WTC11 (cell line): ENCODE data around the gene DRD1. TPM values are rescaled to one million over a fixed set of nuclear protein-coding genes. Genes with fewer than 3 reads are reported as not detected.

Experiments
- ATAC-seq: fragments of 200-7000 bp; cut with Tn5 transposase; 2 replicates; pipeline ENCODE4 v1.10.0; 2021; ENCODE audit warnings: mild to moderate bottlenecking, moderate library complexity
- CTCF ChIA-PET: fragments of 300-600 bp; sonication (Branson Sonifier 250); formaldehyde crosslinking; loops from one replicate; lab custom pipeline; 2021; ENCODE audit warnings: antibody characterized with exemption; lab: Charles Lee
- POLR2A ChIA-PET: fragments of 350-600 bp; sonication (Branson Sonifier 250); formaldehyde crosslinking; loops from one replicate; lab custom pipeline; 2021; ENCODE audit warnings: antibody characterized with exemption; lab: Charles Lee
- DNase-seq: peaks from one replicate; pipeline ENCODE4 v3.0.0; 2021; ENCODE audit warnings: low spot score
- H3K27ac Mint-ChIP-seq: 2 replicates; pipeline ENCODE4 v1.8.0; 2021; ENCODE audit warnings: mixed read lengths
- H3K27me3 Mint-ChIP-seq: 2 replicates; pipeline ENCODE4 v1.8.0; 2021; ENCODE audit warnings: low read depth, mild to moderate bottlenecking, moderate library complexity, mixed read lengths
- H3K36me3 Mint-ChIP-seq: 2 replicates; pipeline ENCODE4 v1.8.0; 2021; ENCODE audit warnings: mixed read lengths
- H3K4me1 Mint-ChIP-seq: 2 replicates; pipeline ENCODE4 v1.8.0; 2022; ENCODE audit warnings: mixed read lengths
- H3K4me3 Mint-ChIP-seq: 2 replicates; pipeline ENCODE4 v1.8.0; 2021; ENCODE audit warnings: mild to moderate bottlenecking, moderate library complexity, mixed read lengths
- H3K9me3 Mint-ChIP-seq: 2 replicates; pipeline ENCODE4 v1.8.0; 2021; ENCODE audit warnings: mixed read lengths
- AR ChIP-seq: fragments of 250-450 bp; sonication (Bioruptor Pico); IDR thresholded peaks from 2 replicates; pipeline ENCODE4 v1.9.0; 2021; ENCODE audit warnings: mild to moderate bottlenecking
- ATF1 ChIP-seq: sonication (generic); formaldehyde crosslinking; IDR thresholded peaks from 2 replicates; pipeline ENCODE4 v1.8.1; 2023; ENCODE audit warnings: mild to moderate bottlenecking, moderate library complexity, missing genetic modification reagents
- CREB1 ChIP-seq: sonication (generic); formaldehyde crosslinking; IDR thresholded peaks from 2 replicates; pipeline ENCODE4 v1.8.0; 2023; ENCODE audit warnings: mild to moderate bottlenecking, missing genetic modification reagents
- CREM ChIP-seq: sonication (generic); formaldehyde crosslinking; IDR thresholded peaks from 2 replicates; pipeline ENCODE4 v1.8.1; 2022; ENCODE audit warnings: mild to moderate bottlenecking, missing genetic modification reagents, moderate library complexity
- ELF4 ChIP-seq: sonication (generic); formaldehyde crosslinking; IDR thresholded peaks from 2 replicates; pipeline ENCODE4 v1.8.1; 2022; ENCODE audit warnings: low read depth, mild to moderate bottlenecking, moderate library complexity, missing genetic modification reagents
- FOXJ3 ChIP-seq: sonication (generic); formaldehyde crosslinking; IDR thresholded peaks from 2 replicates; pipeline ENCODE4 v1.9.0; 2021; ENCODE audit warnings: missing genetic modification reagents, mild to moderate bottlenecking, borderline replicate concordance
- FOXP1 ChIP-seq: sonication (generic); formaldehyde crosslinking; IDR thresholded peaks from 2 replicates; pipeline ENCODE4 v1.8.0; 2022; ENCODE audit warnings: missing genetic modification reagents, mild to moderate bottlenecking, moderate library complexity, borderline replicate concordance
- GTF2I ChIP-seq: fragments of 250-450 bp; sonication (Bioruptor Pico); conservative IDR thresholded peaks from 2 replicates; pipeline ENCODE4 v1.4.0; 2021; ENCODE audit warnings: mild to moderate bottlenecking
- IRF2 ChIP-seq: sonication (generic); formaldehyde crosslinking; IDR thresholded peaks from 2 replicates; pipeline ENCODE4 v1.8.0; 2022; ENCODE audit warnings: low read depth, missing genetic modification reagents, borderline replicate concordance
- MLX ChIP-seq: sonication (generic); formaldehyde crosslinking; IDR thresholded peaks from 2 replicates; pipeline ENCODE4 v1.8.1; 2023; ENCODE audit warnings: mild to moderate bottlenecking, missing genetic modification reagents, moderate library complexity
- NR2C2 ChIP-seq: sonication (generic); formaldehyde crosslinking; IDR thresholded peaks from 2 replicates; pipeline ENCODE4 v1.8.0; 2022; ENCODE audit warnings: mild to moderate bottlenecking, missing genetic modification reagents
- PREB ChIP-seq: sonication (generic); formaldehyde crosslinking; IDR thresholded peaks from 2 replicates; pipeline ENCODE4 v1.8.1; 2022; ENCODE audit warnings: mild to moderate bottlenecking, missing genetic modification reagents, moderate library complexity, borderline replicate concordance
- SOX15 ChIP-seq: fragments of 250-450 bp; sonication (Bioruptor Pico); IDR thresholded peaks from 2 replicates; pipeline ENCODE4 v1.9.0; 2021; ENCODE audit warnings: mild to moderate bottlenecking
- STAT6 ChIP-seq: sonication (generic); formaldehyde crosslinking; conservative IDR thresholded peaks from 2 replicates; pipeline ENCODE4 v1.8.1; 2023; ENCODE audit warnings: mild to moderate bottlenecking, low read depth, missing genetic modification reagents, moderate library complexity
- TEAD1 ChIP-seq: sonication (generic); formaldehyde crosslinking; IDR thresholded peaks from 2 replicates; pipeline ENCODE4 v1.8.0; 2022; ENCODE audit warnings: mild to moderate bottlenecking, missing genetic modification reagents
- ZBTB21 ChIP-seq: sonication (generic); formaldehyde crosslinking; IDR thresholded peaks from 2 replicates; pipeline ENCODE4 v1.8.1; 2023; ENCODE audit warnings: mild to moderate bottlenecking, missing genetic modification reagents, borderline replicate concordance
- ZNF138 ChIP-seq: sonication (generic); formaldehyde crosslinking; conservative IDR thresholded peaks from 2 replicates; pipeline ENCODE4 v1.8.1; 2022; ENCODE audit warnings: mild to moderate bottlenecking, moderate library complexity, missing genetic modification reagents
- ZNF512 ChIP-seq: sonication (generic); formaldehyde crosslinking; IDR thresholded peaks from 2 replicates; pipeline ENCODE4 v1.8.1; 2022; ENCODE audit warnings: missing genetic modification reagents, borderline replicate concordance
- total RNA-seq: library from RNA; stranded (reverse); gene quantifications from 3 replicates; pipeline ENCODE4 v1.2.3, GENCODE V29; 2021
- TF ChIP-seq, protein P1 (sequence below): sonication (generic); formaldehyde crosslinking; IDR thresholded peaks from 2 replicates; pipeline ENCODE4 v1.8.0; 2023; ENCODE audit warnings: mild to moderate bottlenecking, missing genetic modification reagents
- TF ChIP-seq, protein P2 (sequence below): sonication (generic); formaldehyde crosslinking; IDR thresholded peaks from 2 replicates; pipeline ENCODE4 v1.8.1; 2023; ENCODE audit warnings: mild to moderate bottlenecking, moderate library complexity, missing genetic modification reagents

DRD1 gene
- total RNA-seq, 1 experiment from 2014 or later, result 0.07 TPM

DNA sequence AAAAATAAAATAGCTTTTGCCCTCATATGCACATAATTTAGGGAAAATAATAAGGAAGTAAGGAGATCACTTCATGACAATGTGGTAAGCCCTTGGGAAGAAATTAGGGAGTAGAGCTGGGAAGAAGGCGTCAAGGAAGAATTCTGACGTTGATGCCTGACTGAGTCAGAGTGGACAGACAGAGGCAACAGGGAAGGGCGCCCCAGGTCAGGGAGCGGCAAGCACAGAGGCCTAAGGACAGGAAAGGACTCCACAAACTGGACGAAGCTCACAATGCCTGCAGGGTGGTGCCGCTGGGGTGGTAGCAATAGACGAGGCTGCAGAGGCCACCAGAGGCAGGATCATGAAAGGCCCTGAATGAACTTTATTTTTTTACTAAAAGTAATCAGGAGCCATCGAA is 7.6 kb downstream of the DRD1 start (continued):
- no peak for TF ChIP-seq FOXJ3
- TF ChIP-seq TEAD1 (CRISPR knock-in tag), result no peak
- no peak for TF ChIP-seq MLX (CRISPR knock-in tag)
- TF ChIP-seq IRF2 (CRISPR knock-in tag), result no peak

GRCh38 chr5:175434800-175435199 is 9.2 kb downstream of the DRD1 start:
- Mint-ChIP-seq H3K9me3 (peaks cover 4% of the 10 kb centered on the region), H3K27me3 (no peaks in the 10 kb centered on the region), H3K4me1 (peaks cover 49% of the 10 kb centered on the region), H3K27ac (peak overlapping the region; percentile 8), H3K4me3 (no peak overlapping the region), H3K36me3 (peaks cover under 1% of the 10 kb centered on the region; the same call in 1 of the 2 replicates)
- ChIA-PET CTCF (interaction anchor here (0.7 kb wide), 1 partner anchor 30 kb away, joined by 3 read pairs; no protein-coding TSS in a partner anchor), POLR2A (interaction anchor here (0.5 kb wide), 1 partner anchor 278 kb away, joined by 4 read pairs; no protein-coding TSS in a partner anchor)
- TF ChIP-seq ZNF138 (CRISPR knock-in tag) (no peak), CREB1 (CRISPR knock-in tag) (no peak), FOXP1 (CRISPR knock-in tag) (no peak), ELF4 (CRISPR knock-in tag) (no peak), SOX15 (CRISPR knock-in tag) (no peak), PREB (no peak), CREM (CRISPR knock-in tag) (no peak), ATF1 (CRISPR knock-in tag) (no peak), GTF2I (CRISPR knock-in tag) (no peak), AR (no peak), FOXJ3 (no peak), ZNF512 (CRISPR knock-in tag) (no peak), MLX (CRISPR knock-in tag) (no peak), ZBTB21 (CRISPR knock-in tag) (no peak), NR2C2 (CRISPR knock-in tag) (no peak), STAT6 (CRISPR knock-in tag) (no peak)
- TF ChIP-seq, protein P1, sequence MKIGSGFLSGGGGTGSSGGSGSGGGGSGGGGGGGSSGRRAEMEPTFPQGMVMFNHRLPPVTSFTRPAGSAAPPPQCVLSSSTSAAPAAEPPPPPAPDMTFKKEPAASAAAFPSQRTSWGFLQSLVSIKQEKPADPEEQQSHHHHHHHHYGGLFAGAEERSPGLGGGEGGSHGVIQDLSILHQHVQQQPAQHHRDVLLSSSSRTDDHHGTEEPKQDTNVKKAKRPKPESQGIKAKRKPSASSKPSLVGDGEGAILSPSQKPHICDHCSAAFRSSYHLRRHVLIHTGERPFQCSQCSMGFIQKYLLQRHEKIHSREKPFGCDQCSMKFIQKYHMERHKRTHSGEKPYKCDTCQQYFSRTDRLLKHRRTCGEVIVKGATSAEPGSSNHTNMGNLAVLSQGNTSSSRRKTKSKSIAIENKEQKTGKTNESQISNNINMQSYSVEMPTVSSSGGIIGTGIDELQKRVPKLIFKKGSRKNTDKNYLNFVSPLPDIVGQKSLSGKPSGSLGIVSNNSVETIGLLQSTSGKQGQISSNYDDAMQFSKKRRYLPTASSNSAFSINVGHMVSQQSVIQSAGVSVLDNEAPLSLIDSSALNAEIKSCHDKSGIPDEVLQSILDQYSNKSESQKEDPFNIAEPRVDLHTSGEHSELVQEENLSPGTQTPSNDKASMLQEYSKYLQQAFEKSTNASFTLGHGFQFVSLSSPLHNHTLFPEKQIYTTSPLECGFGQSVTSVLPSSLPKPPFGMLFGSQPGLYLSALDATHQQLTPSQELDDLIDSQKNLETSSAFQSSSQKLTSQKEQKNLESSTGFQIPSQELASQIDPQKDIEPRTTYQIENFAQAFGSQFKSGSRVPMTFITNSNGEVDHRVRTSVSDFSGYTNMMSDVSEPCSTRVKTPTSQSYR (CRISPR knock-in tag), result no peak
- TF ChIP-seq, protein P2, sequence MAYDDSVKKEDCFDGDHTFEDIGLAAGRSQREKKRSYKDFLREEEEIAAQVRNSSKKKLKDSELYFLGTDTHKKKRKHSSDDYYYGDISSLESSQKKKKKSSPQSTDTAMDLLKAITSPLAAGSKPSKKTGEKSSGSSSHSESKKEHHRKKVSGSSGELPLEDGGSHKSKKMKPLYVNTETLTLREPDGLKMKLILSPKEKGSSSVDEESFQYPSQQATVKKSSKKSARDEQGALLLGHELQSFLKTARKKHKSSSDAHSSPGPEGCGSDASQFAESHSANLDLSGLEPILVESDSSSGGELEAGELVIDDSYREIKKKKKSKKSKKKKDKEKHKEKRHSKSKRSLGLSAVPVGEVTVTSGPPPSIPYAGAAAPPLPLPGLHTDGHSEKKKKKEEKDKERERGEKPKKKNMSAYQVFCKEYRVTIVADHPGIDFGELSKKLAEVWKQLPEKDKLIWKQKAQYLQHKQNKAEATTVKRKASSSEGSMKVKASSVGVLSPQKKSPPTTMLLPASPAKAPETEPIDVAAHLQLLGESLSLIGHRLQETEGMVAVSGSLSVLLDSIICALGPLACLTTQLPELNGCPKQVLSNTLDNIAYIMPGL, result no peak
- ATAC-seq (peak; percentile 76), DNase-seq (no peak)
